NCI-H526 treated with DMSO at 0.1 percent for 48 hours (cell line): ENCODE data around the gene KCNMB1.
A peak's percentile ranks its signal among the peaks of the same experiment; 100 is the strongest.

ENCODE experiments used
- DNase-seq: peaks from one replicate; lab custom pipeline; 2025; lab: John Stamatoyannopoulos, UW

KCNMB1 gene

GRCh38 chr5:170413897-170414296, 24.7 kb upstream of the KCNMB1 start:
- no peak for DNase-seq

GRCh38 chr5:170411100-170411499, 21.9 kb upstream of the KCNMB1 start:
- DNase-seq, result no peak

GRCh38 chr5:170410401-170410800, 21.2 kb upstream of the KCNMB1 start:
- no peak for DNase-seq

- DNase-seq, result no peak
These were observed 19.9 kb upstream of the KCNMB1 start for GRCh38 chr5:170408877-170409660.

- DNase-seq, result peak; percentile 49
These were observed 19.1 kb upstream of the KCNMB1 start for GRCh38 chr5:170408226-170408625.

GRCh38 chr5:170407062-170407461, 17.9 kb upstream of the KCNMB1 start:
- DNase-seq, result no peak

GRCh38 chr5:170405817-170406216, 16.6 kb upstream of the KCNMB1 start:
- no peak for DNase-seq

GRCh38 chr5:170404398-170404797, 15.2 kb upstream of the KCNMB1 start:
- no peak for DNase-seq

GRCh38 chr5:170403675-170404074, 14.5 kb upstream of the KCNMB1 start:
- DNase-seq, result no peak

- no peak for DNase-seq
These were observed 13.3 kb upstream of the KCNMB1 start for GRCh38 chr5:170402508-170402907.

GRCh38 chr5:170397059-170397458, 7.9 kb upstream of the KCNMB1 start:
- peak; percentile 89 for DNase-seq

- DNase-seq, result no peak
These were observed 4.8 kb upstream of the KCNMB1 start for GRCh38 chr5:170393958-170394357.

- no peak for DNase-seq
These were observed 4.1 kb upstream of the KCNMB1 start for GRCh38 chr5:170393235-170393634.

- DNase-seq, result no peak
These were observed 1.3 kb upstream of the KCNMB1 start for GRCh38 chr5:170390472-170390871.

- DNase-seq, result no peak
These were observed 354 bp upstream of the KCNMB1 start for GRCh38 chr5:170389550-170389892.

GRCh38 chr5:170387775-170388639, 1.2 kb downstream of the KCNMB1 start:
- DNase-seq, result no peak

GRCh38 chr5:170386743-170387395, 2.3 kb downstream of the KCNMB1 start:
- no peak for DNase-seq

- DNase-seq, result no peak
These were observed 5.9 kb downstream of the KCNMB1 start for GRCh38 chr5:170383227-170383626.

GRCh38 chr5:170382790-170383189, 6.4 kb downstream of the KCNMB1 start:
- DNase-seq, result no peak

- peak; percentile 40 for DNase-seq
These were observed 8.7 kb downstream of the KCNMB1 start for GRCh38 chr5:170380361-170380951.

GRCh38 chr5:170378740-170379139, 10.4 kb downstream of the KCNMB1 start:
- DNase-seq, result no peak

- no peak for DNase-seq
These were observed 12.1 kb downstream of the KCNMB1 start for GRCh38 chr5:170377027-170377426.
